HG02588 (cell line): ENCODE results near the gene EXOC1L.

Experiments
- ATAC-seq: cut with Tn5 transposase; IDR thresholded peaks from one replicate; pipeline ENCODE4 v1.9.1; 2021; ENCODE audit warnings: mild to moderate bottlenecking, moderate library complexity; ENCODE audit not compliant: unreplicated experiment

Gene EXOC1L

GRCh38 chr4:55879224-55879623 is 59.6 kb downstream of the EXOC1L start:
- no peak for ATAC-seq

GRCh38 chr4:55880652-55881280 is 61.2 kb downstream of the EXOC1L start:
- no peak for ATAC-seq

- ATAC-seq, result no peak
Observed at GRCh38 chr4:55884093-55884850, 64.7 kb downstream of the EXOC1L start.

GRCh38 chr4:55884851-55885219 is 65.2 kb downstream of the EXOC1L start:
- ATAC-seq, result no peak
